GM21423 (cell line): ENCODE results near the gene DOLPP1.
A peak's percentile ranks its signal among the peaks of the same experiment; 100 is the strongest.
"Not testable (repeated sequence)": the region's sequence is repeated elsewhere in the genome, so short reads cannot be mapped to it uniquely, and the experiment has no call there.

Source experiments
- ATAC-seq: cut with Tn5 transposase; IDR thresholded peaks from one replicate; pipeline ENCODE4 v1.9.1; 2021; ENCODE audit warnings: mild to moderate bottlenecking, moderate library complexity; ENCODE audit not compliant: unreplicated experiment

DOLPP1 gene

GRCh38 chr9:129109952-129110739, 29.2 kb downstream of the DOLPP1 start:
- ATAC-seq: peak; percentile 5

- peak; percentile 71 for ATAC-seq
Observed at GRCh38 chr9:129110740-129111527, 30.0 kb downstream of the DOLPP1 start, which contains the start of the genes CRAT and PTPA. Gene CRAT, minus strand, starts transcription at chr9:129110793. Its CDS starts 284 bp downstream, at chr9:129110509. Gene PTPA, plus strand, starts transcription at chr9:129111415. Its CDS starts 186 bp downstream, at chr9:129111601.

- ATAC-seq: peak; percentile 34
Observed at GRCh38 chr9:129111528-129112151, 30.7 kb downstream of the DOLPP1 start.

GRCh38 chr9:129112526-129112925, 31.6 kb downstream of the DOLPP1 start:
- not testable (repeated sequence) for ATAC-seq

GRCh38 chr9:129113645-129114304, 32.9 kb downstream of the DOLPP1 start:
- no peak for ATAC-seq

GRCh38 chr9:129118799-129119198, 37.9 kb downstream of the DOLPP1 start:
- ATAC-seq: no peak

GRCh38 chr9:129121483-129121882, 40.6 kb downstream of the DOLPP1 start:
- ATAC-seq: no peak

- ATAC-seq: no peak
Observed at GRCh38 chr9:129122133-129122532, 41.2 kb downstream of the DOLPP1 start.

- not testable (repeated sequence) for ATAC-seq
Observed at GRCh38 chr9:129122976-129123375, 42.1 kb downstream of the DOLPP1 start.

GRCh38 chr9:129124506-129125069, 43.7 kb downstream of the DOLPP1 start:
- no peak for ATAC-seq

- no peak for ATAC-seq
Observed at GRCh38 chr9:129125478-129125877, 44.6 kb downstream of the DOLPP1 start.

GRCh38 chr9:129126749-129127618, 46.1 kb downstream of the DOLPP1 start:
- no peak for ATAC-seq

- no peak for ATAC-seq
Observed at GRCh38 chr9:129128689-129129088, 47.8 kb downstream of the DOLPP1 start.

GRCh38 chr9:129130271-129130670, 49.4 kb downstream of the DOLPP1 start:
- not testable (repeated sequence) for ATAC-seq

GRCh38 chr9:129130791-129131190, 49.9 kb downstream of the DOLPP1 start:
- no peak for ATAC-seq

- no peak for ATAC-seq
Observed at GRCh38 chr9:129131300-129132145, 50.6 kb downstream of the DOLPP1 start.

- ATAC-seq: no peak
Observed at GRCh38 chr9:129133082-129133481, 52.2 kb downstream of the DOLPP1 start.

- no peak for ATAC-seq
Observed at GRCh38 chr9:129135476-129135875, 54.6 kb downstream of the DOLPP1 start.
